Measurements from ENCODE around the gene SH3GLB2.

Gene SH3GLB2

GRCh38 chr9:129072171-129072570, 44.0 kb upstream of the SH3GLB2 start:
- TF ChIP-seq REST (IDR thresholded peaks at IDR 0.05; ENCODE audit: low read depth), result no peak
- TF ChIP-seq CEBPB (IDR thresholded peaks at IDR 0.05), result no peak
- TF ChIP-seq NFIC (IDR thresholded peaks at IDR 0.05), result no peak
- no peak for TF ChIP-seq FOXM1 (IDR thresholded peaks at IDR 0.05; ENCODE audit: borderline replicate concordance, low read depth)
- TF ChIP-seq CREB1 (IDR thresholded peaks at IDR 0.05; ENCODE audit: low read depth), result no peak
- TF ChIP-seq EGR1 (IDR thresholded peaks at IDR 0.05), result no peak
- no peak for TF ChIP-seq YY1 (IDR thresholded peaks at IDR 0.05; ENCODE audit: low read depth)

GRCh38 chr9:129071526-129072126, 43.5 kb upstream of the SH3GLB2 start:
- TF ChIP-seq USF1 (IDR thresholded peaks at IDR 0.05) (no peak), TAF1 (IDR thresholded peaks at IDR 0.05; ENCODE audit: low read depth) (no peak), TEAD4 (IDR thresholded peaks at IDR 0.05) (no peak), RAD21 (IDR thresholded peaks at IDR 0.05; ENCODE audit: low read depth) (no peak), REST (IDR thresholded peaks at IDR 0.05; ENCODE audit: low read depth) (no peak), ZBTB7A (IDR thresholded peaks at IDR 0.05; ENCODE audit: low read depth) (no peak), TCF12 (IDR thresholded peaks at IDR 0.05; ENCODE audit: low read depth) (no peak), MAX (IDR thresholded peaks at IDR 0.05) (no peak), NFIC (IDR thresholded peaks at IDR 0.05) (no peak), CREB1 (IDR thresholded peaks at IDR 0.05; ENCODE audit: low read depth) (no peak)

- TF ChIP-seq ZBTB7A (IDR thresholded peaks at IDR 0.05; ENCODE audit: low read depth), result no peak
- no peak for TF ChIP-seq USF1 (IDR thresholded peaks at IDR 0.05)
- no peak for TF ChIP-seq TCF12 (IDR thresholded peaks at IDR 0.05; ENCODE audit: low read depth)
- TF ChIP-seq TAF1 (IDR thresholded peaks at IDR 0.05; ENCODE audit: low read depth), result no peak
- TF ChIP-seq NFIC (IDR thresholded peaks at IDR 0.05), result no peak
- TF ChIP-seq FOXM1 (IDR thresholded peaks at IDR 0.05; ENCODE audit: borderline replicate concordance, low read depth), result no peak
- no peak for TF ChIP-seq REST (IDR thresholded peaks at IDR 0.05; ENCODE audit: low read depth)
- no peak for TF ChIP-seq CEBPB (IDR thresholded peaks at IDR 0.05)
- no peak for TF ChIP-seq YY1 (IDR thresholded peaks at IDR 0.05; ENCODE audit: low read depth)
- no peak for TF ChIP-seq CREB1 (IDR thresholded peaks at IDR 0.05; ENCODE audit: low read depth)
- no peak for TF ChIP-seq EGR1 (IDR thresholded peaks at IDR 0.05)
- no peak for TF ChIP-seq MAX (IDR thresholded peaks at IDR 0.05)
- TF ChIP-seq RAD21 (IDR thresholded peaks at IDR 0.05; ENCODE audit: low read depth), result no peak
- TF ChIP-seq TEAD4 (IDR thresholded peaks at IDR 0.05), result no peak
Measured at GRCh38 chr9:129070696-129071525, 42.8 kb upstream of the SH3GLB2 start.

- no peak for TF ChIP-seq FOXM1 (IDR thresholded peaks at IDR 0.05; ENCODE audit: borderline replicate concordance, low read depth)
- TF ChIP-seq EGR1 (IDR thresholded peaks at IDR 0.05), result no peak
- no peak for TF ChIP-seq CREB1 (IDR thresholded peaks at IDR 0.05; ENCODE audit: low read depth)
- no peak for TF ChIP-seq TAF1 (IDR thresholded peaks at IDR 0.05; ENCODE audit: low read depth)
- no peak for TF ChIP-seq REST (IDR thresholded peaks at IDR 0.05; ENCODE audit: low read depth)
- no peak for TF ChIP-seq EP300 (IDR thresholded peaks at IDR 0.05; ENCODE audit: borderline replicate concordance)
- no peak for TF ChIP-seq YY1 (IDR thresholded peaks at IDR 0.05; ENCODE audit: low read depth)
Measured at GRCh38 chr9:129069862-129070641, 41.9 kb upstream of the SH3GLB2 start.
